ENCODE data around the gene CNEP1R1. TPM values are rescaled to one million over a fixed set of nuclear protein-coding genes. Genes with fewer than 3 reads are reported as not detected.

The CNEP1R1 gene
- total and polyA plus RNA-seq, 10 of the 15 experiments (the other 5 are each of a cell fraction or from before 2014, with no cell fraction given) = 11.5 to 29.2 (median 15.6) TPM

- TF ChIP-seq, protein P1, sequence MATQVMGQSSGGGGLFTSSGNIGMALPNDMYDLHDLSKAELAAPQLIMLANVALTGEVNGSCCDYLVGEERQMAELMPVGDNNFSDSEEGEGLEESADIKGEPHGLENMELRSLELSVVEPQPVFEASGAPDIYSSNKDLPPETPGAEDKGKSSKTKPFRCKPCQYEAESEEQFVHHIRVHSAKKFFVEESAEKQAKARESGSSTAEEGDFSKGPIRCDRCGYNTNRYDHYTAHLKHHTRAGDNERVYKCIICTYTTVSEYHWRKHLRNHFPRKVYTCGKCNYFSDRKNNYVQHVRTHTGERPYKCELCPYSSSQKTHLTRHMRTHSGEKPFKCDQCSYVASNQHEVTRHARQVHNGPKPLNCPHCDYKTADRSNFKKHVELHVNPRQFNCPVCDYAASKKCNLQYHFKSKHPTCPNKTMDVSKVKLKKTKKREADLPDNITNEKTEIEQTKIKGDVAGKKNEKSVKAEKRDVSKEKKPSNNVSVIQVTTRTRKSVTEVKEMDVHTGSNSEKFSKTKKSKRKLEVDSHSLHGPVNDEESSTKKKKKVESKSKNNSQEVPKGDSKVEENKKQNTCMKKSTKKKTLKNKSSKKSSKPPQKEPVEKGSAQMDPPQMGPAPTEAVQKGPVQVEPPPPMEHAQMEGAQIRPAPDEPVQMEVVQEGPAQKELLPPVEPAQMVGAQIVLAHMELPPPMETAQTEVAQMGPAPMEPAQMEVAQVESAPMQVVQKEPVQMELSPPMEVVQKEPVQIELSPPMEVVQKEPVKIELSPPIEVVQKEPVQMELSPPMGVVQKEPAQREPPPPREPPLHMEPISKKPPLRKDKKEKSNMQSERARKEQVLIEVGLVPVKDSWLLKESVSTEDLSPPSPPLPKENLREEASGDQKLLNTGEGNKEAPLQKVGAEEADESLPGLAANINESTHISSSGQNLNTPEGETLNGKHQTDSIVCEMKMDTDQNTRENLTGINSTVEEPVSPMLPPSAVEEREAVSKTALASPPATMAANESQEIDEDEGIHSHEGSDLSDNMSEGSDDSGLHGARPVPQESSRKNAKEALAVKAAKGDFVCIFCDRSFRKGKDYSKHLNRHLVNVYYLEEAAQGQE (IDR thresholded peaks at IDR 0.05; ENCODE audit: low read depth, low read length) = no peak
- TF ChIP-seq EZH2 (IDR thresholded peaks at IDR 0.05; ENCODE audit: borderline replicate concordance, control insufficient read depth, low read depth, low read length) (no peak), KLF5 (IDR thresholded peaks at IDR 0.05; ENCODE audit: partially characterized antibody) (no peak), BACH1 (IDR thresholded peaks at IDR 0.05; ENCODE audit: borderline replicate concordance) (no peak)
- TF ChIP-seq, protein P2, sequence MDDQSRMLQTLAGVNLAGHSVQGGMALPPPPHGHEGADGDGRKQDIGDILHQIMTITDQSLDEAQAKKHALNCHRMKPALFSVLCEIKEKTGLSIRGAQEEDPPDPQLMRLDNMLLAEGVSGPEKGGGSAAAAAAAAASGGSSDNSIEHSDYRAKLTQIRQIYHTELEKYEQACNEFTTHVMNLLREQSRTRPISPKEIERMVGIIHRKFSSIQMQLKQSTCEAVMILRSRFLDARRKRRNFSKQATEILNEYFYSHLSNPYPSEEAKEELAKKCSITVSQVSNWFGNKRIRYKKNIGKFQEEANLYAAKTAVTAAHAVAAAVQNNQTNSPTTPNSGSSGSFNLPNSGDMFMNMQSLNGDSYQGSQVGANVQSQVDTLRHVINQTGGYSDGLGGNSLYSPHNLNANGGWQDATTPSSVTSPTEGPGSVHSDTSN (IDR thresholded peaks at IDR 0.05; ENCODE audit: insufficient replicate concordance, low read depth, low read length) = no peak
Observed at GRCh38 chr16:50081428-50082018, 56.5 kb downstream of the CNEP1R1 start (continued).

DNA sequence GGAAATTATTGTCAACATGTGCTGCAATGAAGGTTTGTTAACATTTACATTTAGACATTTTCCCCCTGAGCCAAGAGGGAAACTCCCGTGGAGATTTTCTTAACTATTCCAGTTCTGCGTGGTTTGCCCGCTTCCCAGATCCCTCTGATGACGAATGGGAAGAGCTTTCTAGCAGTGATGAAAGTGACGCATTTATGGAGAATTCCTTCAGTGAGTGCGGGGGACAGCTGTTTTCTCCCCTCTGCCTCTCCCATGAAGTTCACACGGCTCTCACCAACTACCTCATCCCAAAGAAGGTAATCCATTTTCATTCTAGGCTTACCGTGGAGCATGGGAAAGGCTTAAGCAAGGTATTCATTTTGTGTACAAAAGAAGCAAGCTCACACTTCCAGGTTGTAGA is 59.0 kb downstream of the CNEP1R1 start:
- intact Hi-C loops (cut with micrococcal nuclease; ENCODE audit: unreplicated experiment) = no loop called here
- Histone ChIP-seq H2AFZ (ENCODE audit: control insufficient read depth, low read depth, low read length) (no peak overlapping the region), H3K27ac (ENCODE audit: control insufficient read depth, insufficient read depth) (no peak overlapping the region), H3K4me3 (no peak overlapping the region), H3K4me1 (ENCODE audit: control insufficient read depth, insufficient read depth, low read length) (no peaks in the 10 kb centered on the region), H3K9ac (ENCODE audit: control insufficient read depth, insufficient read depth, low read length) (no peak overlapping the region), H3K36me3 (ENCODE audit: control insufficient read depth in 2 of 2, insufficient read depth in 2 of 2, low read length in 1 of 2) (peaks cover 6 to 31% of the 10 kb centered on the region in 2 experiments), H3K27me3 (replicated peaks in 1 of 2; ENCODE audit: control insufficient read depth in 2 of 2, insufficient read depth in 2 of 2, low read length in 1 of 2) (no peaks in the 10 kb centered on the region), H4K20me1 (ENCODE audit: control insufficient read depth, insufficient read depth) (no peaks in the 10 kb centered on the region), H3K4me2 (ENCODE audit: control insufficient read depth, insufficient read depth) (no peak overlapping the region), H3K79me2 (ENCODE audit: control insufficient read depth, insufficient read depth, low read length) (no peaks in the 10 kb centered on the region), H3K9me3 (replicated peaks; ENCODE audit: control insufficient read depth, insufficient read depth, low read length) (no peaks in the 10 kb centered on the region)
- ATAC-seq (no peak), FAIRE-seq (no peak), DNase-seq (ENCODE audit: low read depth, low spot score) (no peak)
- ChIA-PET SMC1A (ENCODE audit: uncharacterized antibody, unreplicated experiment) (no interaction called here), CTCF (interaction anchor here (1.3 to 3.5 kb wide), 5 partner anchors 8 to 127 kb away, joined by 3 to 15 read pairs (median 7); partner anchors contain the start of gene CNEP1R1), POLR2A (no interaction called here), RAD21 (ENCODE audit: unreplicated experiment) (interaction anchor here (1.3 to 2.9 kb wide), 2 partner anchors 15 to 127 kb away, joined by 5 to 12 read pairs; no protein-coding TSS in a partner anchor)
- in situ Hi-C loops (cut with MboI) = no loop called here
- BruUV-seq (replicated peaks) = no TSS peak
- 94% methylated on average over 8 of the region's 8 CpGs for WGBS (ENCODE audit: insufficient coverage, insufficient replicate concordance, low lambda C conversion rate, missing lambda C conversion rate)
- no peak for TF ChIP-seq LARP7 (IDR thresholded peaks at IDR 0.05)
- TF ChIP-seq, protein P3, sequence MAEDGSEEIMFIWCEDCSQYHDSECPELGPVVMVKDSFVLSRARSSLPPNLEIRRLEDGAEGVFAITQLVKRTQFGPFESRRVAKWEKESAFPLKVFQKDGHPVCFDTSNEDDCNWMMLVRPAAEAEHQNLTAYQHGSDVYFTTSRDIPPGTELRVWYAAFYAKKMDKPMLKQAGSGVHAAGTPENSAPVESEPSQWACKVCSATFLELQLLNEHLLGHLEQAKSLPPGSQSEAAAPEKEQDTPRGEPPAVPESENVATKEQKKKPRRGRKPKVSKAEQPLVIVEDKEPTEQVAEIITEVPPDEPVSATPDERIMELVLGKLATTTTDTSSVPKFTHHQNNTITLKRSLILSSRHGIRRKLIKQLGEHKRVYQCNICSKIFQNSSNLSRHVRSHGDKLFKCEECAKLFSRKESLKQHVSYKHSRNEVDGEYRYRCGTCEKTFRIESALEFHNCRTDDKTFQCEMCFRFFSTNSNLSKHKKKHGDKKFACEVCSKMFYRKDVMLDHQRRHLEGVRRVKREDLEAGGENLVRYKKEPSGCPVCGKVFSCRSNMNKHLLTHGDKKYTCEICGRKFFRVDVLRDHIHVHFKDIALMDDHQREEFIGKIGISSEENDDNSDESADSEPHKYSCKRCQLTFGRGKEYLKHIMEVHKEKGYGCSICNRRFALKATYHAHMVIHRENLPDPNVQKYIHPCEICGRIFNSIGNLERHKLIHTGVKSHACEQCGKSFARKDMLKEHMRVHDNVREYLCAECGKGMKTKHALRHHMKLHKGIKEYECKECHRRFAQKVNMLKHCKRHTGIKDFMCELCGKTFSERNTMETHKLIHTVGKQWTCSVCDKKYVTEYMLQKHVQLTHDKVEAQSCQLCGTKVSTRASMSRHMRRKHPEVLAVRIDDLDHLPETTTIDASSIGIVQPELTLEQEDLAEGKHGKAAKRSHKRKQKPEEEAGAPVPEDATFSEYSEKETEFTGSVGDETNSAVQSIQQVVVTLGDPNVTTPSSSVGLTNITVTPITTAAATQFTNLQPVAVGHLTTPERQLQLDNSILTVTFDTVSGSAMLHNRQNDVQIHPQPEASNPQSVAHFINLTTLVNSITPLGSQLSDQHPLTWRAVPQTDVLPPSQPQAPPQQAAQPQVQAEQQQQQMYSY (CRISPR knock-in tag; IDR thresholded peaks at IDR 0.05) = no peak
- TF ChIP-seq, protein P4, sequence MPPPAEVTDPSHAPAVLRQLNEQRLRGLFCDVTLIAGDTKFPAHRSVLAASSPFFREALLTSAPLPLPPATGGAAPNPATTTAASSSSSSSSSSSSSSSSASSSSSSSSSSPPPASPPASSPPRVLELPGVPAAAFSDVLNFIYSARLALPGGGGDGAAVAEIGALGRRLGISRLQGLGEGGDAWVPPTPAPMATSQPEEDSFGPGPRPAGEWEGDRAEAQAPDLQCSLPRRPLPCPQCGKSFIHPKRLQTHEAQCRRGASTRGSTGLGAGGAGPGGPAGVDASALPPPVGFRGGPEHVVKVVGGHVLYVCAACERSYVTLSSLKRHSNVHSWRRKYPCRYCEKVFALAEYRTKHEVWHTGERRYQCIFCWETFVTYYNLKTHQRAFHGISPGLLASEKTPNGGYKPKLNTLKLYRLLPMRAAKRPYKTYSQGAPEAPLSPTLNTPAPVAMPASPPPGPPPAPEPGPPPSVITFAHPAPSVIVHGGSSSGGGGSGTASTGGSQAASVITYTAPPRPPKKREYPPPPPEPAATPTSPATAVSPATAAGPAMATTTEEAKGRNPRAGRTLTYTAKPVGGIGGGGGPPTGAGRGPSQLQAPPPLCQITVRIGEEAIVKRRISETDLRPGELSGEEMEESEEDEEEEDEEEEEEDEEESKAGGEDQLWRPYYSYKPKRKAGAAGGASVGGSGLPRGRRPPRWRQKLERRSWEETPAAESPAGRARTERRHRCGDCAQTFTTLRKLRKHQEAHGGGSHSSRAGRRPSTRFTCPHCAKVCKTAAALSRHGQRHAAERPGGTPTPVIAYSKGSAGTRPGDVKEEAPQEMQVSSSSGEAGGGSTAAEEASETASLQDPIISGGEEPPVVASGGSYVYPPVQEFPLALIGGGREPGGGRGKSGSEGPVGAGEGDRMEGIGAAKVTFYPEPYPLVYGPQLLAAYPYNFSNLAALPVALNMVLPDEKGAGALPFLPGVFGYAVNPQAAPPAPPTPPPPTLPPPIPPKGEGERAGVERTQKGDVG (CRISPR knock-in tag; IDR thresholded peaks at IDR 0.05) = no peak
